Activated CD8-positive, alpha-beta memory T cell treated with anti-CD3 and anti-CD28 coated beads, Interleukin-2, amount 50 U/mL, for 24 hours (primary cell): ENCODE results near the gene CYSTM1.
"Not testable (repeated sequence)": the region's sequence is repeated elsewhere in the genome, so short reads cannot be mapped to it uniquely, and the experiment has no call there.

ENCODE experiments used
- DNase-seq: peaks from one replicate; pipeline ENCODE4 v3.0.0-alpha.2; 2020; ENCODE audit errors: extremely low read depth

Gene CYSTM1

DNA sequence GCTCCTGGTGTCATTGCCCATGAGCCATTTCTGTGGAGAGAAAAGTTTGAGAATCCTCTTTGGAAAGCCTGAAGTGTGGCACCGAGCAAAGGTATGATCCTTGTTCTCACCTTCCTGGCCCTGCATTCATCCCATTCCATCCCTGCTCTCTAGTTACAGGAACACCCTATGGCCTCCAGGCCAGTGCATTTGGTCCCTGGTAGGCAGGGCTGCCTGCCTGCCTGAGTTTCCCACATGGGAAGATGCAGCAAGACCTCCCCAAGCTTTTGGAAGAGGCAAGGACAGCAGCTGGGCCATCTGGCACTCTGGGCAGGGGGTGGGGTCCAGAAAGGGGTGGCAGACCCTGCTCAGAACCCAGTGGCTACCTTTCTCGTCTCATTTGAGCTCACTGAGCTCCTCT, 24.8 kb upstream of the CYSTM1 start:
- no peak for DNase-seq

DNA sequence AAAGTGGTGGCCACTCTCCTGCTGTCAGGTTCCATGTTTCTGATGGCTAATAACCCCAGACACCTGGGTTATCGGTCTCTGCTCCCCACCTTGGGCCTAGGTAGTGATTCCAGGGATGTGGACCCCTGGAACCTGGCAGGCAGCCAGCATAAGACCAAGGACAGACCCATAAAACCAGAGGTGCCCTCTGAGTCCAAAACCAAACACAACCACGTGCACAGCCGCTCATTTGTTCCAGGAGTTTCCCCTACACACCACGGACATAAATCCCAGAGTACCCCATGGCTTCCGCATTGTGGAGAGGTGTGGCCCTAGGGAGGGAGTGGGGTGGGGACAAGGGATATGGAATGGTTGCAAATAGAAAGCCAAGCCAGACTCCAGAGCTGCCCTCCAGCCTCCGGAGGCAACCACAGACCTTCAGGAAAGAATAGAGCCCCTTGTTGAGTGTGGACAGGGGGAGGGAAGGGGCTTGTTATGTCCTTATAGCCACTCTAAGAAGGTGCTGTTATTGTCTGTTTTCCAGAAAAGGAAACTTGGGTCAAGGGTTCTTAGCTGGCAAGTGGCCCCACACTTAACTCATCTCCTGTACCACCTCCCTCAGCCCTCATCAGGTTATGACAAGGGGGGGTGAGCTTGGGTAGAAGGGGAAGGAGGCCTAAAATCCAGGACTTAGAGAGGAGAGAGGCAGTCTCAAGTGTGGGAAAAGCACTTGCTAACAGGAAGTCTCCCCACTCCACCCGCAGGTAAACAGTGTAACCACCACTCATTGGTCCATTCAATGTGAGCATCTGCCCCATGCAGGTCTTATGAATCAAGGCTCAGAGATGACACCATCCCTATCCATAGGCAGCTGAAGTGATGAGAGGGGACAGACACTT, 23.6 kb upstream of the CYSTM1 start:
- no peak for DNase-seq

DNA sequence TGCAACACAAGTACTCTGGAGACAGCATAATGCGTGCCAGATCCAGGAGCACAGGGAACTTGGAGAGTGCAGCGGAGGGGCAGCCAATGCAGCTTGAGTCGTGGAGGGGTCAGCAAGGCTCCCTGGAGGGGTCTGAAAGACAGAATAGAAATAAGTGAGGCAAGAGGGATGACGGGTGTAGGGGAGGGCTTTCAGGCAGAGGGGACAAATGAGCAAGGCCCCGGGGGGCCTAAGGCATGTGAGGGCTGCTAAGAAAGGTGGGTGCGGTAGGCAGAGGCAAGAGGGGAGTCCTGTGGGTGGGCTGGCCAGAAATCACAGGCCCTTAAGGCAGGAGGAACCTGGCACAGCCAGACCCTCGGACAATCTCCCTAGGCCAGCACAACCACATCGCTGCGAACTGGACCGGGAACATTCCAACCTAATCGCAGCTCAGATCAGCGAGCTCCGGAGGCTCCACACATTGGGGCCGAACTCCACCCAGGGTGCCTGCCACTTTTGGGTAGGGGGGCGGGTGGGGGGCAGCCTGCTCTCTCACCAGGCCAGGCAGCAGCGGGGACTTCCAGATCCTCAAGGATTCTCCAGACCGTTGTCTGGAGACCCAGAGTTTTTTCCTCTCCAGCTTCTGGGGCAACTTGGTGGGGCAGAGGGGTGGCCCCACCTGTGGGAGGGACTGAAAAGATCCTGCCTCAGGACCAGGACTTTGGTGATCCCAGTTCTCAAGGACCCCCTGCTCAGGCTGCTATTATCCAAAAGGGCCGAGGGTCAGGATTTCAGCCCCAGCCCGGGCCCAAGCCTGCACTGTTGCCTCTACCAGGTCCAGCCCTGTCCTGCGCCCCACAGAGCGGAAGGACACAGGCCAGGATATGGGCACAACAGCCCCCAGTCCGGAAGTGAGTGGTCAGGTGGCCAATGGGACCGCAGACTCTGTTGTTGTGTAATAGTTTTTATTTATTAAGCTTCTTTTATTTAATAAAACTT, 22.7 kb upstream of the CYSTM1 start:
- no peak for DNase-seq

DNA sequence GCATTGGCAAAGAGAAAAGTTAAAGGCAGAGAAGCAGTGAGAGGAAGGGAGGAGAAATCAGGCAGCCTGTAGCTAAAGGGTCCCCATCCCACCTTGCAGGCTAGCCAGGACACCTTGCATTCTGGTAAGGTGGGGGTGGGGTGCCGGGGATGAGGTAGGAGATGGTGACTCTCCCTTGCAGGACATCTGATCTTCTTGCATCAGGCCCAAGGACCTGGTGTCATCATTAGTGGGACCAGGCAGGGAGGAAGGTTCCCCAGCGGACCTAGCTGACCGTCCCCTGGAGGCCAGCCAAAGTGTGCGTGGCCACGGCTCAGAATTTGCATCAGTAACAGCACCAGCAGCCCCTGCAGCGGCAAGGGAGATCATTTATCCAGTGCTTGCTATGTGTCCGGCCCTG, 21.7 kb upstream of the CYSTM1 start:
- no peak for DNase-seq

DNA sequence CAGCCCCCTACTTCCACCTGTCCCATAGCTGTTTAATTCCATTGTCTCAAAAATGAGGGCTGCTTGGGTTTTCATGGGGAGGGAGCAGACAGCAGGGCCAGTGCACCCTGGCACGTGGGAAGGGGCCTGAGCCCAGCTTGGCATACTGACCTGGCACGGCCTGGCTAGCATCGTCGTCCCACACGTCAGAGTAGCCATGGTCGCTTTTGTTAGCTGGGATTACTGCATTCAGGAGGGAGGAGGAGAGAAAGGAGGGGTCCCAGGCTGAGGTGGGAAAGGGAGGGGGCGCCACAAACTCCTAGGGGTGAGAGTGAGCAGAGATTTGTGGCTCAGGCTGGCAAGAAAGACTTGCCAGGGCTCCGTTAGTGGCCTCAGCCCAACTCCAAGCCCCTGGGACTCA, 21.1 kb upstream of the CYSTM1 start:
- no peak for DNase-seq

DNA sequence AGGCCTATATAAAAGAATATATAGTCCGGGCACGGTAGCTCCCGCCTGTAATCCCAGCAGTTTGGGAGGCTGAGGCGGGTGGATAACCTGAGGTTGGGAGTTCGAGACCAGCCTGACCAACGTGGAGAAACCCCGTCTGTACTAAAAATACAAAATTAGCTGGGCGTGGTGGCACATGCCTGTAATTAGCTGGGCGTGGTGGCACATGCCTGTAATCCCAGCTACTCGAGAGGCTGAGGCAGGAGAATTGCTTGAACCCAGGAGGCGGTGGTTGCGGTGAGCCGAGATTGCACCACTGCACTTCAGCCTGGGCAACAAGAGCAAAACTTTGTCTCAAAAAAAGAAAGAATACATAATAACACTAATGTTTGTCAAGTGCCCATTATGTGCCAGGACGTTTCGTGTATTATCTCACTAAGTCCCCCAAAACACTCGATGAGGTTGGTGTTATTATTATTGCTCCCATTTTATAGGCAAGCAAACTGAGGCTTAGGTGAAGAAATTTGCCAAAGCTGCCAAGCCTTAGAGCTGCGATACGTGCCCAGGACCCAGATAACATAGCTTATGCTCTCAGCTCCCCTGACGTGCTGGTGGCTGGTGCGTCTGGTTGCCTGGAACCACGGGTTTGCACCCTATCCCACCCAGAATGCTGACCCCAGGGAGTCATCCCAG, 20.1 kb upstream of the CYSTM1 start:
- DNase-seq = not testable (repeated sequence)

DNA sequence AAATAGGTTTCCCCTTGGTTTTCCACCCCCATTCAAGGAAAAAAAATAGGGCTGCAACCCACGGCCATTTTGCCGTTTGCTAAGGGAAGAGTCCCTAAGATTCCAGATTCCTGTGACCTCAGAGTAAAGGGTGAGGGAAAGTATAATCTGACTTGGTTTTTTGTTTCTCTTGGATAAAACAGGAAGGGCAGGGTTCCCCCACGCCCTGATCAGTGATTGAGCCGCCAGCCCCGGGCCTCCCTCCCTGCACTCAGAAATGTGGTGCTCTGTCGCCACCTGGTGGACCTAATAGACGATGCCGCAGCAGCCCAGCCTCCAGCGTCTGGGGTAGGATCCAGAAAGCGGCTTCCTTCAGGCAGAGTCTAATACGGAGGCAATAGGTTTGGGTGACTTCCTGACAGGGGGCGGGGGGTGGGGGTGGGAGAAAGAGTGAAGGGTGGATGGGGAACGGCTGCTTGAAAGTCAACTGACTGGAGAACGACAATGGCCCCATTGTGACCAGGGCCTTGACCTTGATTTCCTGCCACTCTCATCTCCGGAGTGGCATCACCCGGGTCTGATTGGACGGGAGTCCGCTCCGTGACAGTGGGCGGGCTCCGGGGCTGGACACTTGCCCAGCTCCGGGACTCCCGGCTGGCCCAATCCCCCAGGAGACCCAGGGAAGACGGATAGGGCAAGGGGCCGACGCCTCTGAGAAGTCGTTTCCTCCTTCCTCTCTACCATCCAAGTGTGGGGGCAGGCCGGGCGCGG, 17.8 kb upstream of the CYSTM1 start:
- DNase-seq = peak; percentile 66

DNA sequence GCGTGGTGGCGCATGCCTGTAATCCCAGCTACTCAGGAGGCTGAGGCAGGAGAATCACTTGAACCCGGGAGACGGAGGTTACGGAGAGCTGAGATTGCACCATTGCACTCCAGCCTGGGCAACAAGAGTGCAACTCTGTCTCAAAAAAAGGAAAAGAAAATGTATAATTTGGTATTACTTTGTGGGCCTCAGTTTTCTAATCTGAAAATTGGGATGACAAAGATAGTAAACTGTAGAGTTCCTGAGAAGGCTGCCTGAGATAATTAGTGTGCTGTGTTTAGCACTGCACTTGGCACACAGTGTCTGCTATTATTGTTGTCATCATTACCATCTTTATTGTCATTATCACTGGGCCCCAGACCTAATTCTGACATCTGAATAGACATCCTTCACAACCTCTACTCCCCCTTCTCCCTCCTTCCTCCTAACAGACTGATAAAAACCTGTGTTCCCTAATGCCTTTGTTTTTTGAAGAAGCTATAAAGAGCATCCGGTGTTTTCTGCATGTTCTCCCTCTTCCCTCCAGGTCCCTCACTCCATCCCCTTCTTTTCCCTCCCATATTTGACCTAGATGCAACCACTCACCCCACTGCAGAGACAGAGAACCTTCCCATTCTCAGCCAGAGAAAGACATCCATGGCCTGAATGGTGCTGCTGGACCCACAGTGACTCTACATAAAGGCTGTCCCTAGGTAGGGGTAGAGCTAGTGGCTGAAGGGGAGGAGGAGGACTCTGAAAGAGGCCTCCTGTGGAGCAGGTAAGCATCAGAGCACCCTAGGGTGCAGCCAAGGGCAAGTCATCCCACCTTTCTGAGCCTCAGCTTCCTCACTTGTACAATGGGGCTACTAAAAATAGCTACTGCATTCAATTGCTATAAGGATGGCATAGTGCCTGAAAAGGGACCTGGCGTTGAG, 15.7 kb upstream of the CYSTM1 start:
- no peak for DNase-seq

DNA sequence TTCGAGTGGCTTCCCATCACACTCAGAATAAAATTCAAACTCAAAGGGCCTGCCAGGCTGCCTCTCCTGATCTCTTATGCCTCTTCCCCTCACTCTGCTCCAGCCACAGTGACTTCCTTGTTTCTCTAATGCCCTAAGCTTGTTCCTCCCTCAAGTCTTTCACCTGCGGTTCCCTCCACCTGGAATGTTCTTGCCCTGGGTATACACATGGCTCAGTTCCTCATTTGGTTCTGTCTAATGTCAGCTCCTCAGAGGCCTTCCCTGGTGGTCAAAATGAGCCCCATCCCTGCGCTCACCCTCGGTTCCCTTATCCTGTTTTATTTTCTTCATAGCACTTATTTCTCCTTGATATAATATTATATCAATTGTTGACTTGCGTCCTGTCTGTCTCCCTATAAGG, 12.7 kb upstream of the CYSTM1 start:
- no peak for DNase-seq

DNA sequence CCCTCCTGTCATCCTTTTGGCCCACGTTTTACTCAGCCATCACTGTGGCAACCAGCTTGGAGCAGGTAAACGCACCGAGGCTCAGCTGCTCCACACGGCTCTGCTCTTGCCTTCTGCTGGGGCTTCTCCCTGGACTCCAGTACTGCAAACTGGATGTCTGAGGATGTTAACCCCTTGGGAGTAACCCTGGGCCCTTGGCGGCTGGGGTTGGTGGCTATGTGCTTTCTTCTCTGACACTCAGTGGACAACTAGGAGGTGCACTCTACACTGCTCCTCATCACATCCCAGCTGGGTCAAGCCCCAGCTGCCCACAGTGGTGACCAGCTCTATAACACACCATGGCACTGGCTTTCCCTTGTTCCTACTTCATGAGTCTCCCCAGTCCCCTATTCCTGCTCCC, 12.2 kb upstream of the CYSTM1 start:
- no peak for DNase-seq

DNA sequence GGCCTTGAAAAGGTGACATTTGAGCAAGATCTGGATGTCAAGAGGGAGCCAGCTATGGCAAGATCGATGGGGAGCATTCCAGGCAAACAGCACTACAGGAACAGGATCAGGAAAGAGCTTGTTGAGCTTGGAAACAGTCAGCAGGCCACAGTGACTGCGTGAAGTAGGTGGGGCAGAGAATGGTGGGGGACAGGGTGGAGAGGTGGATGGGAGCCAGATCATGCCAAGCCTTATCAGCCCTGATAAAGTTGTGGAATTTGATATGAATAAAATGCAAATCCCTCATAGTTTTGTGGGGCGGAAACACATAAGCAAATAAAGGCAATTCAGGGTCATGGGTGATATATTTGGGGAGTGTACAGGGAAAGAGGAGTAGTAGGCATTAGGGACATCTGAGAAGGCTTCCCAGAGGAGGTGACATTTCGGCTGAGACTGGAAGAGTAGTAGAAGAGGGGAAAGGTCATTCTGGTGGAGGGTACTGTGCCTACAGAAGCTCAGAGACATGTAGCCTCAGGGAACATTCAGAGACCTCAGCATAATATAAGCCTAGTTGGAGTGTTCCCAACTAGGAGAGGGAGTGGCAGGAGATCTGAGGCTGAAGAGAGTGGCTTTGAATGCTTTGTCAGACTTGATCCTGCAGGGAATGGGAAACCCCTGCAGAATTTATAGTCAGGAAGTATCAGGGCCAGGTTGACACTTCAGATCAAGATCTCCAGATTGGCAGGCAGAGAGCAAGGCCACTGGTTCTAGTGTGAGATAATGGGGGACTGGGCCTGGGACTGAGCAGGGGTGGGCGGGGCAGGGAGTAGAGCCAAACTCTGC, 9.7 kb upstream of the CYSTM1 start:
- no peak for DNase-seq

DNA sequence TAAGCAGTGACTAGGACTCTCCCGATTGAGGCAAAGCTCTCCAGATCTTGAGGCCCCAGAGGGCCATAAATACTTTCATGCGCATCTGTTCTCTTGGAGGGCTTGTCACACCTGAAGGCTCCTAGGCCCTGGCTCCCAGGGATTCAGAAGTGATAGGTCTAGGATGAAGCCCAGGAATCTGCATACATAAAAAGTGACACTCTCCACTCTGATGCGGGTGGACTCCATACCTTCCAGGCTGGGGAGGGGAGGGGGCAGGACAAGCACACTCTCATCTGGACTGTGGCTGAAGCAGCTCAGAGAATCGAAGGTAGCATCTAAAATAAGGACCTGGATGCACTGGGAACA, 9.1 kb upstream of the CYSTM1 start:
- no peak for DNase-seq

DNA sequence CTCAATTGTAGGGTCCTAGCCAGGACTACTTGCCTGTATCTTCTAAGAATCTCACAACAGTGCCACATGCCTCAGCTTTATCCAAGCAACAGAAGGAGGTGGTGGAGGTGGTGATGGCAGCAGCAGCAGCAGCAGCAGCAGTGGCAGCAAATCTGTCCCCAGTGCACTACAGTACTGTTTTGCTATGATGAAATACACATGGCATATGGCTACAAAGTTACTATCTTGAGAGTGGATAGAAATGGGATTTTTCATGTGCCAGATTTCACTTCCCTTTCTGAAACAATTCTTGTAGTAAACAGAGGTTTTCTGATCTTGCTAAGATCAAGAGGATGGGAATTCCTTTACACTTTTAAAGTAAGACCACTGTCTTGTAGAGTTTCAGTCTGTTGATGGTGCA, 8.1 kb upstream of the CYSTM1 start:
- no peak for DNase-seq

DNA sequence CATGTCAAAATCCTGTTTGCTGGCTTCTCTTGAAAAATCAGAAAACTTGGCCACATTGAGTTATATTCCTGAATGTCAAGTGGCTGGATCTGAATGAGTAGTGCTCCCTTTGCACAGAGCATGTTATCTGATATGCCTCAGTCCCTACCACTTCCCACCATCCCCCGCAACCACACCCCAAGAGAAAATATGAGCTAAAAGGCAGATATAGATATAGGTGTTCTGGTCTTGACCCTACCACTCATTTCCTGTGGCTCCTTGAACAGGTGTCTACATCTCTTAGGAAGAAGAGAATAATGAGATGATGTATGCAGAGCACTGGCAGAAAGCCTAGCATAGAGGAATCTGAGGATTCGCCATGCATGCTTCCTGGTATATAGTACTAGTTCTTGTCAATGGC, 6.6 kb upstream of the CYSTM1 start:
- DNase-seq = no peak

DNA sequence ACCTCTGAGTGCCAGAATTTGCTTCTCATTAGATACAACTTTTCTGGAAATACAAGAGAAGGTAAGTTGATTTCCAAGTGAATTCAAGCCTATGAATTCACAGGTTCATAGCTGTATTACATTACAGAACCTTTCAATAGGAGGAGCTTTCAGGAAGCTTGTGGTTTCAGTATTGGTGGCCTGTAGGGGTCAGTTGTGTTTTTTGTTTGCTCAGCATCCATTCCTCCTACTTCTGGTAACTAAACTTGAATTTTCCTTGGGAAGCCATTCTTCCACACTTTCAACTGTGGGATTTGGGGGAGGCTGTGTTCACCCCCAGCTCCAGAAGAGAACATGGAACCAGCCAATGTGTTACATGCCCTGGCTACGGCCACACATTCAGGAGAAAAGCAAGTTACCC, 5.6 kb upstream of the CYSTM1 start:
- no peak for DNase-seq

DNA sequence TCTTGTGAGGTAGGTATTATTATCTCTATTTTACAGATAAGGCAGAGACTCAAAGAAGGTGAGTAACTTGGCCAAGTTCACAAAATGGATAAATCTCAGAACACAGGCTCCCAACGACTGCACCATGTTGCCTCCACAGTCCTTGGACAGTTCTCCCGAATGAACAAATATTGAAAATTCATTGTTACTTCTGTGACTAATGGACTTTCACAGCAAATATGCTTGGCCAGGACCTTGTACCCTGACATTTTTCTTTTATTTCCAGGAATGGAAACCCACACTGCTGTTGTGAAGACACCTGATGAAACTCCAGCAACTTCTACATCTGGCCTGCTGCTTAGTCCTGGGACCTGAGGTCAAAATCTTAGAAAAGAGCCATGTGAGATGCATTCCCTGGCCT, 2.5 kb upstream of the CYSTM1 start:
- DNase-seq = no peak

DNA sequence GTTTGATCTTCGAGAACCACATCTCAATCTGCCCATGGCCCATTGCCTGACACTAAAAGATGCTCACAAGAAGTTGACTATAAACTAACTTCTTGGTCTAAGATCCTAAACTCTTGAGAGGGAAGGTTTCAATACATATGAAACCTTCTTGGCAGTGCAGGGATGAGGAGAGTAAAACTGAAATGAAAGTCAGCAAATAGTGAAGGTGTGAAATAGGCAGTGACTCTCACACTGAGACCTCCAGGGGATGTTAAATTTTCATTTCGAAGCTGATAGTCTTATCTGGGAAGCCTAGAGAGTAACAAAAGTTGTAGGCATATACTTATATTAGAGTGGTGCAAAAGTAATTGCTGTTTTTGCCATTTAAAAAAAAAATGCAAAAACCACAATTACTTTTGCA, 974 bp upstream of the CYSTM1 start:
- no peak for DNase-seq

DNA sequence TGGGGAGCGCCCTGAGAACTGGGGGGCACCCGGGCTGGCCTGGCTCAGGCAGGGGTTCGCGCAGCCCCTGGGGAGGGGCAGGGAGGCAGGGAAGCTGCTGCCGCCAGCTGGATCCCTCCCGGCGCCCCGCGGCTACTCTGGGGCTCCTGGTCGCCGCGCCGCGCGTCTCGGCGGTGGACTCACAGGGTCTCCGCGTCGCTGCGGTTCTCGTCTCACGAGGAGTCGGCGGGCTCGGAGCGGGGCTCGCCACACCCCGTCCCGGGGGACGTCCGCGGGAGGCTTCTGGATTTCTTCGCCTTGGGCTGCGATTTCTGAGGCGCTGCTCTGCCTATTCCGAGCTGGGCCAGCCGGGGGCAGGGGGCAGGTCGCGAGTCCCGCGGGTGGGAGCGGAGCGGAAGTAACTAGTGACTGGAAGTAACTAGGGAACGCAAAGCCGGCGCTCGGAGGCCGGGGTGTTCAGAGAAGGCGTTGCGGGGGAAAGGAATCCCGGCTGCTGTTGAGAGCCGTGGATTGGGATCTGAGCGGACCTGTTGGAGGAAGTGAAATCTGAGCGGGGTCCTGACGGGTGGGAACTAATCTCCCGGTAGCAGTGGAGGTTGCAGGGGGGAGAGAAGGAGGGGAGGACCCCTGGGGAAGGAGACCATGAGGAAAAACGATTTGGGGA, 511 bp downstream of the CYSTM1 start:
- no peak for DNase-seq

DNA sequence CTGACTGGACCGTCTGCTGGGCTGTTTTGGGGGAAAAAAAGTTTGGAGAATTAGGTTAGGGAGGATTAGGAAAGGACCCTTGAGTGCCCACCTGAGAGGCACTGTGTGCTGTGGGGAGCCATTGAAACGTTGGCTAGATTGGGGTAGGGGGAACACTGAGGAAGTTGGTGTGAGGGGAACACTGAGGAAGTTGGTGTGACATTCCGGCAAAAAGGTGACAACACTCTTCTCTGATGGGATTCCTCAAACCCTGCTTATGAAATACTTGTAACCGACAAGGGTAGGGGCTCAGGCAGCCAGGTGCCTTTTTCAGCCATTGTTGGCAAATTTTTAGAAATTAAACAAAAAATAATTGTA, 1.0 kb downstream of the CYSTM1 start:
- no peak for DNase-seq
